ENCODE results near the gene SOST. TPM values are rescaled to one million over a fixed set of nuclear protein-coding genes. Genes with fewer than 3 reads are reported as not detected.

The SOST gene
- total RNA-seq, 1 experiment from 2014 or later = not detected

- no peak for TF ChIP-seq CTCF (conservative IDR thresholded peaks at IDR 0.05)
- H3K27ac ChIP-seq (ENCODE audit: insufficient read length, low read depth, low read length) = no peak overlapping the region
- H2BK120ac ChIP-seq (ENCODE audit: low read depth, low read length, poor library complexity, severe bottlenecking) = no peak overlapping the region
- H4K5ac ChIP-seq (ENCODE audit: insufficient read length, low read depth, low read length) = no peak overlapping the region
- no peak for DNase-seq
- no peaks in the 10 kb centered on the region for H3K27me3 ChIP-seq (ENCODE audit: insufficient read depth, low read length)
- no peak overlapping the region for H4K8ac ChIP-seq (replicated peaks; ENCODE audit: insufficient read length, low read depth, low read length)
- H4K91ac ChIP-seq (ENCODE audit: insufficient read length, low read depth, low read length) = no peak overlapping the region
- Mint-ChIP-seq H3K4me1 (peaks cover 9 to 10% of the 10 kb centered on the region in 2 experiments), H3K36me3 (ENCODE audit: insufficient read depth in 1 of 3, low read depth in 3 of 3) (no peaks in the 10 kb centered on the region; a peak in 1 of 7 replicates), H3K4me3 (no peak overlapping the region), H3K27me3 (ENCODE audit: low read depth) (peaks cover 20% of the 10 kb centered on the region), H3K27ac (no peak overlapping the region), H3K9me3 (peaks cover 0 to 8% of the 10 kb centered on the region in 2 experiments; a peak in 3 of 5 replicates)
- H2AFZ ChIP-seq (ENCODE audit: low read length) = no peak overlapping the region
- H3K18ac ChIP-seq (ENCODE audit: insufficient read length, low read depth, low read length) = no peak overlapping the region
- no peaks in the 10 kb centered on the region for H4K20me1 ChIP-seq (ENCODE audit: control insufficient read depth, insufficient read depth, insufficient read length)
- no peak overlapping the region for H2BK15ac ChIP-seq (ENCODE audit: low read depth, low read length)
- H3K23me2 ChIP-seq (ENCODE audit: insufficient read length, low read depth, low read length, poor library complexity, severe bottlenecking) = no peaks in the 10 kb centered on the region
- WGBS (ENCODE audit: extremely low coverage, insufficient read length, low lambda C conversion rate) = no CpG with 5 or more reads among the region's 1 CpG
- H2BK12ac ChIP-seq (ENCODE audit: insufficient read length, low read depth, low read length) = no peak overlapping the region
- H2BK20ac ChIP-seq (ENCODE audit: low read depth, low read length, poor library complexity, severe bottlenecking) = no peak overlapping the region
- no peak overlapping the region for H3K56ac ChIP-seq (ENCODE audit: insufficient read length, low read depth, low read length)
- no peak overlapping the region for H3K9ac ChIP-seq (ENCODE audit: extremely low read depth, insufficient read length, low read length)
- no peak overlapping the region for H3K4ac ChIP-seq (ENCODE audit: low read depth, low read length)
- no peak overlapping the region for H2BK5ac ChIP-seq (ENCODE audit: insufficient read length, low read length)
- H3T11ph ChIP-seq (ENCODE audit: low read length) = no peak overlapping the region
- H3K4me2 ChIP-seq (ENCODE audit: insufficient read depth, insufficient read length, low read length) = no peak overlapping the region
- H3K79me2 ChIP-seq (ENCODE audit: insufficient read depth, low read length) = no peaks in the 10 kb centered on the region
- peaks cover 2% of the 10 kb centered on the region; the same call in 1 of the 2 replicates for H3K4me1 ChIP-seq (ENCODE audit: insufficient read depth, low read length)
- no peak overlapping the region for H2AK5ac ChIP-seq (ENCODE audit: insufficient read length, low read length)
- no peak overlapping the region for H3K23ac ChIP-seq (ENCODE audit: insufficient read length, low read depth, low read length)
- no peak overlapping the region for H3K14ac ChIP-seq (ENCODE audit: insufficient read depth, low read length)
- no peaks in the 10 kb centered on the region for H3K9me3 ChIP-seq (ENCODE audit: control insufficient read depth, low read depth, low read length)
- H3K79me1 ChIP-seq (ENCODE audit: insufficient read depth, low read depth, low read length, poor library complexity, severe bottlenecking) = no peaks in the 10 kb centered on the region
These were observed 30.9 kb upstream of the SOST start for GRCh38 chr17:43789482-43789881.

Measured in H9 (cell line).